MM.1S (cell line): ENCODE data around the gene SLC37A3.

Experiments used
- DNase-seq: peaks from one replicate; pipeline ENCODE4 v3.0.0-alpha.2; 2015
- H2AFZ ChIP-seq: fragments of 300-600 bp; sonication (generic); 2 replicates; pipeline ENCODE4 v1.6.0; 2016; ENCODE audit warnings: antibody characterized with exemption, low read length
- H3F3A ChIP-seq: fragments of 300-600 bp; sonication (generic); 2 replicates; pipeline ENCODE4 v1.6.1; 2016; ENCODE audit warnings: mild to moderate bottlenecking, antibody characterized with exemption, low read length, moderate library complexity, mixed read lengths; ENCODE audit not compliant: insufficient read depth
- H3K27ac ChIP-seq: fragments of 300-600 bp; sonication (generic); 2 replicates; pipeline ENCODE4 v1.5.1; 2016; ENCODE audit warnings: mild to moderate bottlenecking, low read length
- H3K27me3 ChIP-seq: fragments of 300-600 bp; sonication (generic); replicated peaks from 2 replicates; pipeline ENCODE4 v1.6.0; 2016; ENCODE audit warnings: low read length; ENCODE audit not compliant: insufficient read depth
- H3K36me3 ChIP-seq: fragments of 300-600 bp; sonication (generic); replicated peaks from 2 replicates; pipeline ENCODE4 v1.6.1; 2016; ENCODE audit warnings: mild to moderate bottlenecking, low read length, mixed read lengths; ENCODE audit not compliant: insufficient read depth
- H3K4me1 ChIP-seq: fragments of 300-600 bp; sonication (generic); 2 replicates; pipeline ENCODE4 v1.6.1; 2016; ENCODE audit warnings: low read length, mixed read lengths
- H3K4me2 ChIP-seq: fragments of 300-600 bp; sonication (generic); 2 replicates; pipeline ENCODE4 v1.6.0; 2016; ENCODE audit warnings: low read depth, low read length
- H3K4me3 ChIP-seq: fragments of 300-600 bp; sonication (generic); 2 replicates; pipeline ENCODE4 v1.5.1; 2016; ENCODE audit warnings: low read length, mixed read lengths
- H3K79me2 ChIP-seq: fragments of 300-600 bp; sonication (generic); 2 replicates; pipeline ENCODE4 v1.6.1; 2016; ENCODE audit warnings: mixed run types, low read length, mixed read lengths
- H3K9ac ChIP-seq: fragments of 300-600 bp; sonication (generic); 2 replicates; pipeline ENCODE4 v1.6.1; 2016; ENCODE audit warnings: low read length, mixed read lengths
- H3K9me2 ChIP-seq: fragments of 300-600 bp; sonication (generic); replicated peaks from 2 replicates; pipeline ENCODE4 v1.6.1; 2016; ENCODE audit warnings: mild to moderate bottlenecking, low read length, mixed read lengths; ENCODE audit not compliant: insufficient read depth
- H3K9me3 ChIP-seq: fragments of 300-600 bp; sonication (generic); replicated peaks from 2 replicates; pipeline ENCODE4 v1.6.1; 2016; ENCODE audit warnings: mild to moderate bottlenecking, low read length, mixed read lengths; ENCODE audit not compliant: insufficient read depth
- H4K20me1 ChIP-seq: fragments of 300-600 bp; sonication (generic); 2 replicates; pipeline ENCODE4 v1.6.1; 2016; ENCODE audit warnings: mild to moderate bottlenecking, low read length, moderate library complexity, mixed read lengths; ENCODE audit not compliant: insufficient read depth
- CTCF ChIP-seq: fragments of 300-600 bp; sonication (generic); IDR thresholded peaks from 2 replicates; pipeline ENCODE4 v1.5.1; 2016; ENCODE audit warnings: antibody characterized with exemption, low read length, mixed read lengths
- EZH2 ChIP-seq: fragments of 300-600 bp; sonication (generic); optimal IDR thresholded peaks from 2 replicates; pipeline ENCODE3; 2017; ENCODE audit warnings: low read depth, mild to moderate bottlenecking, antibody characterized with exemption, low read length, mixed read lengths
- EZH2phosphoT487 ChIP-seq: fragments of 300-600 bp; sonication (generic); IDR thresholded peaks from 2 replicates; pipeline ENCODE4 v1.6.1; 2018; ENCODE audit warnings: antibody characterized with exemption, low read length

SLC37A3 gene

GRCh38 chr7:140317597-140317996, 80.7 kb downstream of the SLC37A3 start:
- Histone ChIP-seq H3K36me3 (no peaks in the 10 kb centered on the region), H3K79me2 (no peaks in the 10 kb centered on the region), H3K27ac (no peak overlapping the region), H3K9me3 (no peaks in the 10 kb centered on the region), H3K4me3 (no peak overlapping the region), H4K20me1 (no peaks in the 10 kb centered on the region), H3K4me2 (no peak overlapping the region), H2AFZ (no peak overlapping the region), H3K9ac (no peak overlapping the region), H3K9me2 (no peaks in the 10 kb centered on the region), H3K27me3 (no peaks in the 10 kb centered on the region), H3K4me1 (no peaks in the 10 kb centered on the region), H3F3A (no peaks in the 10 kb centered on the region)
- no peak for DNase-seq
- TF ChIP-seq EZH2: no peak
- no peak for TF ChIP-seq EZH2phosphoT487
- TF ChIP-seq CTCF: no peak

- DNase-seq: no peak
- Histone ChIP-seq H3K27ac (no peak overlapping the region), H3K9me2 (no peaks in the 10 kb centered on the region), H3K4me1 (no peaks in the 10 kb centered on the region), H3K27me3 (no peaks in the 10 kb centered on the region), H3K36me3 (no peaks in the 10 kb centered on the region), H3K4me3 (no peak overlapping the region), H4K20me1 (no peaks in the 10 kb centered on the region), H3K4me2 (no peak overlapping the region), H3K9ac (no peak overlapping the region), H2AFZ (no peak overlapping the region), H3F3A (no peaks in the 10 kb centered on the region), H3K9me3 (no peaks in the 10 kb centered on the region), H3K79me2 (no peaks in the 10 kb centered on the region)
- TF ChIP-seq EZH2 (no peak), CTCF (no peak), EZH2phosphoT487 (no peak)
Observed at GRCh38 chr7:140316165-140316661, 82.1 kb downstream of the SLC37A3 start.

- Histone ChIP-seq H3K27ac (no peak overlapping the region), H3K9me3 (no peaks in the 10 kb centered on the region), H3F3A (no peaks in the 10 kb centered on the region), H3K4me1 (no peaks in the 10 kb centered on the region), H3K27me3 (no peaks in the 10 kb centered on the region), H3K9ac (no peak overlapping the region), H3K4me2 (no peak overlapping the region), H3K79me2 (no peaks in the 10 kb centered on the region), H3K36me3 (no peaks in the 10 kb centered on the region), H3K9me2 (no peaks in the 10 kb centered on the region), H2AFZ (no peak overlapping the region), H4K20me1 (no peaks in the 10 kb centered on the region), H3K4me3 (no peak overlapping the region)
- DNase-seq: no peak
- no peak for TF ChIP-seq CTCF
- TF ChIP-seq EZH2: no peak
- no peak for TF ChIP-seq EZH2phosphoT487
Observed at GRCh38 chr7:140315498-140316164, 82.7 kb downstream of the SLC37A3 start.
